Cardiac muscle cell (in vitro differentiated cells and primary cell): Measurements from ENCODE around the gene TBC1D9B. TPM values are rescaled to one million over a fixed set of nuclear protein-coding genes. Genes with fewer than 3 reads are reported as not detected.

Experiments
- DNase-seq, 2 donors: peaks; one replicate each; pipeline versions ENCODE4 v3.0.0 to v3.0.0-alpha.2; 2010 to 2017; ENCODE audit warnings: low read depth in 1 of 2, low spot score in 1 of 2
- H3K27ac ChIP-seq: fragments of 200-600 bp; sonication (generic); 2 replicates; pipeline ENCODE4 v1.5.1; 2016
- H3K27me3 ChIP-seq: fragments of 200-600 bp; sonication (generic); 2 replicates; pipeline ENCODE4 v1.6.0; 2016; ENCODE audit warnings: control low read depth
- H3K36me3 ChIP-seq: fragments of 200-600 bp; sonication (generic); 2 replicates; pipeline ENCODE4 v1.5.1; 2016; ENCODE audit warnings: control low read depth
- H3K4me1 ChIP-seq: fragments of 200-600 bp; sonication (generic); 2 replicates; pipeline ENCODE4 v1.8.1; 2017; ENCODE audit warnings: low read depth, mild to moderate bottlenecking, mixed run types
- H3K4me3 ChIP-seq: fragments of 200-600 bp; sonication (generic); 2 replicates; pipeline ENCODE4 v1.5.1; 2016; ENCODE audit warnings: mild to moderate bottlenecking
- H3K9me3 ChIP-seq: fragments of 200-600 bp; sonication (generic); 2 replicates; pipeline ENCODE4 v1.5.1; 2017; ENCODE audit warnings: low read depth, mild to moderate bottlenecking, control low read depth
- CTCF ChIP-seq: IDR thresholded peaks from 2 replicates; pipeline ENCODE4 v1.5.1; 2012; ENCODE audit warnings: low read depth, mild to moderate bottlenecking, low read length
- polyA plus RNA-seq: library from polyadenylated mRNA; unstranded; fragments of >200 nt; fragmentation: Nextera tagmentation; extraction: Ambion mirVana; gene quantifications from 2 replicates; pipeline ENCODE4 v1.2.1, GENCODE V29; 2016
- total RNA-seq: library from RNA; depleted of rRNA; stranded (reverse); fragments of >200 nt; gene quantifications from 2 replicates; pipeline ENCODE4 v1.2.3, GENCODE V29; 2016

TBC1D9B gene
- total and polyA plus RNA-seq, 2 experiments from 2014 or later = 63.6 to 113 TPM

GRCh38 chr5:179816401-179816795 lies 91.3 kb downstream of the TBC1D9B start:
- no peaks in the 10 kb centered on the region for H3K9me3 ChIP-seq
- peaks cover 15% of the 10 kb centered on the region for H3K4me1 ChIP-seq
- H3K27ac ChIP-seq = no peak overlapping the region
- H3K4me3 ChIP-seq = peak overlapping the region; percentile 17
- no peak for DNase-seq
- H3K36me3 ChIP-seq = no peaks in the 10 kb centered on the region
- TF ChIP-seq CTCF = no peak
- no peaks in the 10 kb centered on the region for H3K27me3 ChIP-seq

GRCh38 chr5:179815491-179816249 lies 92.0 kb downstream of the TBC1D9B start:
- H3K9me3 ChIP-seq = no peaks in the 10 kb centered on the region
- H3K27me3 ChIP-seq = no peaks in the 10 kb centered on the region
- no peak for TF ChIP-seq CTCF
- H3K27ac ChIP-seq = no peak overlapping the region
- no peak overlapping the region for H3K4me3 ChIP-seq
- H3K36me3 ChIP-seq = no peaks in the 10 kb centered on the region
- DNase-seq = no peak
- H3K4me1 ChIP-seq = peaks cover 15% of the 10 kb centered on the region

- Histone ChIP-seq H3K27me3 (no peaks in the 10 kb centered on the region), H3K4me1 (peaks cover 7% of the 10 kb centered on the region), H3K9me3 (no peaks in the 10 kb centered on the region), H3K27ac (no peak overlapping the region), H3K4me3 (no peak overlapping the region), H3K36me3 (no peaks in the 10 kb centered on the region)
- TF ChIP-seq CTCF = no peak
- DNase-seq = no peak
Measured at GRCh38 chr5:179814090-179814489, 93.6 kb downstream of the TBC1D9B start.

GRCh38 chr5:179812997-179813607 lies 94.6 kb downstream of the TBC1D9B start:
- H3K9me3 ChIP-seq = no peaks in the 10 kb centered on the region
- no peaks in the 10 kb centered on the region for H3K36me3 ChIP-seq
- H3K27ac ChIP-seq = no peak overlapping the region
- no peaks in the 10 kb centered on the region for H3K27me3 ChIP-seq
- TF ChIP-seq CTCF = no peak
- H3K4me1 ChIP-seq = no peaks in the 10 kb centered on the region
- H3K4me3 ChIP-seq = no peak overlapping the region
- DNase-seq = no peak

GRCh38 chr5:179812135-179812825 lies 95.4 kb downstream of the TBC1D9B start:
- Histone ChIP-seq H3K4me3 (no peak overlapping the region), H3K36me3 (no peaks in the 10 kb centered on the region), H3K27ac (no peak overlapping the region), H3K4me1 (no peaks in the 10 kb centered on the region), H3K27me3 (no peaks in the 10 kb centered on the region), H3K9me3 (no peaks in the 10 kb centered on the region)
- DNase-seq = no peak
- no peak for TF ChIP-seq CTCF

Other genes with a start within 250 kb of the TBC1D9B start
- gene CBY3, start 226.9 kb downstream of the TBC1D9B start, total RNA-seq = 0.18 TPM in 1 of 2 replicates, not detected in the other
- 0.18 and 2.6 TPM in 2 replicates for gene CBY3, start 226.9 kb downstream of the TBC1D9B start, polyA plus RNA-seq
- gene CANX, start 208.9 kb downstream of the TBC1D9B start, total RNA-seq = 319 and 464 TPM in 2 replicates
- gene CANX, start 208.9 kb downstream of the TBC1D9B start, polyA plus RNA-seq = 286 and 358 TPM in 2 replicates
- 35.8 and 38.8 TPM in 2 replicates for gene MAML1, start 175.1 kb downstream of the TBC1D9B start, total RNA-seq
- gene MAML1, start 175.1 kb downstream of the TBC1D9B start, polyA plus RNA-seq = 14.4 and 24.2 TPM in 2 replicates
- 5.3 and 10.2 TPM in 2 replicates for gene LTC4S, start 113.9 kb downstream of the TBC1D9B start, total RNA-seq
- 7.8 and 14.0 TPM in 2 replicates for gene LTC4S, start 113.9 kb downstream of the TBC1D9B start, polyA plus RNA-seq
- gene MGAT4B, start 101.0 kb downstream of the TBC1D9B start, total RNA-seq = 192 and 196 TPM in 2 replicates
- gene MGAT4B, start 101.0 kb downstream of the TBC1D9B start, polyA plus RNA-seq = 184 and 221 TPM in 2 replicates
- gene SQSTM1, start 87.0 kb downstream of the TBC1D9B start, total RNA-seq = 110 and 115 TPM in 2 replicates
- gene SQSTM1, start 87.0 kb downstream of the TBC1D9B start, polyA plus RNA-seq = 108 and 144 TPM in 2 replicates
- gene MRNIP, start 49.1 kb downstream of the TBC1D9B start, total RNA-seq = 48.0 and 57.5 TPM in 2 replicates
- gene MRNIP, start 49.1 kb downstream of the TBC1D9B start, polyA plus RNA-seq = 28.8 and 40.3 TPM in 2 replicates
- 73.0 and 83.0 TPM in 2 replicates for gene RNF130, start 163.9 kb upstream of the TBC1D9B start, total RNA-seq
- 60.3 and 69.6 TPM in 2 replicates for gene RNF130, start 163.9 kb upstream of the TBC1D9B start, polyA plus RNA-seq